AG20443 (cell line): ENCODE results near the gene DCBLD1.

Source experiments
- DNase-seq: peaks from one replicate; pipeline ENCODE4 v3.0.0; 2012; ENCODE audit warnings: low spot score, mixed read lengths

The DCBLD1 gene

GRCh38 chr6:117472667-117473066 is 9.8 kb upstream of the DCBLD1 start:
- DNase-seq: no peak

- DNase-seq: no peak
Measured at GRCh38 chr6:117473401-117473800, 9.1 kb upstream of the DCBLD1 start.

- DNase-seq: peak; percentile 18
Measured at GRCh38 chr6:117477988-117478852, 4.3 kb upstream of the DCBLD1 start.

- no peak for DNase-seq
Measured at GRCh38 chr6:117478853-117479231, 3.6 kb upstream of the DCBLD1 start.

- no peak for DNase-seq
Measured at GRCh38 chr6:117480651-117481050, 1.8 kb upstream of the DCBLD1 start.

- DNase-seq: no peak
Measured at GRCh38 chr6:117481278-117481925, 1.1 kb upstream of the DCBLD1 start.

- no peak for DNase-seq
Measured at GRCh38 chr6:117481926-117482239, 591 bp upstream of the DCBLD1 start.

- DNase-seq: peak; percentile 83
Measured at GRCh38 chr6:117483004-117483644, 650 bp downstream of the DCBLD1 start.

- peak; percentile 39 for DNase-seq
Measured at GRCh38 chr6:117483645-117484016, 1.2 kb downstream of the DCBLD1 start.

GRCh38 chr6:117484052-117484646 is 1.7 kb downstream of the DCBLD1 start:
- no peak for DNase-seq

GRCh38 chr6:117485433-117485832 is 3.0 kb downstream of the DCBLD1 start:
- DNase-seq: no peak

GRCh38 chr6:117487821-117488220 is 5.3 kb downstream of the DCBLD1 start:
- DNase-seq: no peak

GRCh38 chr6:117489003-117489402 is 6.5 kb downstream of the DCBLD1 start:
- no peak for DNase-seq

- DNase-seq: no peak
Measured at GRCh38 chr6:117491916-117492315, 9.4 kb downstream of the DCBLD1 start.

GRCh38 chr6:117493470-117493869 is 11.0 kb downstream of the DCBLD1 start:
- no peak for DNase-seq

GRCh38 chr6:117494283-117494682 is 11.8 kb downstream of the DCBLD1 start:
- DNase-seq: no peak

- DNase-seq: no peak
Measured at GRCh38 chr6:117494694-117495318, 12.3 kb downstream of the DCBLD1 start.

GRCh38 chr6:117495425-117495824 is 13.0 kb downstream of the DCBLD1 start:
- DNase-seq: no peak

GRCh38 chr6:117495869-117496268 is 13.4 kb downstream of the DCBLD1 start:
- no peak for DNase-seq

- DNase-seq: peak; percentile 20
Measured at GRCh38 chr6:117496383-117496990, 14.0 kb downstream of the DCBLD1 start.

- no peak for DNase-seq
Measured at GRCh38 chr6:117497237-117497636, 14.8 kb downstream of the DCBLD1 start.

GRCh38 chr6:117498159-117498558 is 15.7 kb downstream of the DCBLD1 start:
- peak; percentile 49 for DNase-seq
